Inflammatory macrophage (primary cell): Measurements from ENCODE around the gene CD40LG.

ENCODE experiments used
- DNase-seq, 2 donors: peaks; one replicate each; pipeline ENCODE4 v3.0.0-alpha.2; 2020 to 2022

CD40LG gene

GRCh38 chrX:136652822-136653723 is 5.1 kb downstream of the CD40LG start:
- DNase-seq = no peak

- DNase-seq = no peak
These were observed 8.5 kb downstream of the CD40LG start for GRCh38 chrX:136656361-136656964.

DNA sequence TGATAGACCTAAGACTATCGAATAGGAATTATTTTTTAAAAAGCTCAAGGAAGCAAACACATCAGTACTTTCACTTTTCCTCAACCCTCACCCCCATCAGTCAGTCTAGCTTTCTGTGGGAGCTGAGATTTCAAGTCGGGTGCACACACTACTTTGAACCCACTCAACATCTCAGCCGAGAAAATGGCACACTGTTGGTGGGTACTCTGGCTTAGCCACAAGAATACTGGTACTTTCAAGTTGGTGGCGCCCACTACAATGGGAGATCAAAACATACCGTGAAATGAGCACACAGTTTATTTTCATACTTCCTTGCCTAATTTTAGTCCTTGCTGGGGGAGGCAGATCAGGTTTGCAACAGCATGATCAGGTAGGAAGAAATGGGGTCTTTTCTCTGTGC is 10.2 kb downstream of the CD40LG start:
- DNase-seq = no peak

DNA sequence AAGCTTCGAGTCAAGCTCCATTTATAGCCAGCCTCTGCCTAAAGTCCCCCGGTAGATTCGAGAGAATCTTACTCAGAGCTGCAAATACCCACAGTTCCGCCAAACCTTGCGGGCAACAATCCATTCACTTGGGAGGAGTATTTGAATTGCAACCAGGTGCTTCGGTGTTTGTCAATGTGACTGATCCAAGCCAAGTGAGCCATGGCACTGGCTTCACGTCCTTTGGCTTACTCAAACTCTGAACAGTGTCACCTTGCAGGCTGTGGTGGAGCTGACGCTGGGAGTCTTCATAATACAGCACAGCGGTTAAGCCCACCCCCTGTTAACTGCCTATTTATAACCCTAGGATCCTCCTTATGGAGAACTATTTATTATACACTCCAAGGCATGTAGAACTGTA is 11.2 kb downstream of the CD40LG start:
- no peak for DNase-seq

- DNase-seq = no peak
These were observed 12.9 kb downstream of the CD40LG start for GRCh38 chrX:136660896-136661295.

- no peak for DNase-seq
These were observed 14.1 kb downstream of the CD40LG start for GRCh38 chrX:136662104-136662503.

- no peak for DNase-seq
These were observed 15.0 kb downstream of the CD40LG start for GRCh38 chrX:136662976-136663375.

GRCh38 chrX:136665258-136665900 is 17.4 kb downstream of the CD40LG start:
- DNase-seq = peak; percentile 27 to 52

GRCh38 chrX:136666088-136666487 is 18.1 kb downstream of the CD40LG start:
- DNase-seq = peak in 1 of 2 donors; percentile 16

DNA sequence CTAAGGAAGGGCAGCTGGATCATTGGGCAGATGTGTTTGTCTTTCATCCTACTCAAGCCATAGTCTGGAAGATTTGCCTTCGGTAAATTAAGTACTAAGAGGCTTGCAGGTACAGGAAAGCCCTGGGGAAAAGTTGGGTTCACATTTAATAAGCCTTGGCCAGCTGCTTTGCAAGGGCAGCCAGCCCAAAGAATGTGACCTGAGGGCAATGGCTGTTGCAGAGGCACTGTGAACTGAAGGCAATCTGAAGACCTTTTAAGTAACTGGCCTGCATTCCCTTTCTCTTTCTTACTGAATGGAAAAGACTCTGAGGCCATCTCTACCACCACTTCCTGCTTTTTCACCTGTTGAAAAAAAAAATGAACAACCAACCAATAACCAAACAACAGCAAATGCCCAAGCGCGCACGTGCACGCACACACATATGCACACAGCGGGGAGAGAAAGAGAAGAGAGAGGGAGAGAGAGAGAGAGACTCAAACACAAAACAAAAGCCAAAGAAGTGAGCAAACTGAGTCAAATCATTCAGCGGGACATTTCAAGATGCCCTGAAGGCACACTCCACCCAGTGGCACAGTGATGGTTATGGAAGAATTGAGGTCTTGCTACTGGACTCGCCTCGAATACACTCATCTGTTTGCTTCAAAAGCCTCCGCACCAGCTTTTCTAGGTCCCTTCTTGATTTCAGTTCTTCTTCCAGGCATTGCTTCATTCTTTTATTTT is 19.6 kb downstream of the CD40LG start:
- DNase-seq = no peak

- no peak for DNase-seq
These were observed 23.1 kb downstream of the CD40LG start for GRCh38 chrX:136671006-136671610.

- no peak for DNase-seq
These were observed 26.5 kb downstream of the CD40LG start for GRCh38 chrX:136674270-136674985.

GRCh38 chrX:136679531-136679930 is 31.6 kb downstream of the CD40LG start:
- no peak for DNase-seq

GRCh38 chrX:136684120-136684519 is 36.2 kb downstream of the CD40LG start:
- DNase-seq = no peak

DNA sequence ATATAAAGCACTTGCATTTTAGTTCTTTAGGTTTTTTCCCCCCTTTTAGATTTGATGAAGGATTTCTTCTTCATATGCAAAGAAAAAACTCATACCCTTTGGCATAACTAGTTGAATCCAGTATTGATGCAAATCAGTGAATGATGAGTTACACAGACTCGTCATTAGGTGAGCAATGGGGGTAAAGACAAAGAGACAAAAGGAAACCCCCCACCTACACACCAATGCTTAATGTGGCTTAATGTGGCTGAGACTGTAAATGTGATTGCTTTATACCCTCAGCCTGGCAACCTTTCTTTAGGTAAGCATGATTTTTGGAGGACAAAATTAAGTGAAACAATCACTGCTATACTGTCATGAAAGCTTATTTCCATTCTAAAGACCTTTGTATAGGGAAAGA is 39.5 kb downstream of the CD40LG start:
- DNase-seq = no peak

GRCh38 chrX:136689436-136689835 is 41.5 kb downstream of the CD40LG start:
- no peak for DNase-seq

GRCh38 chrX:136691028-136691809 is 43.3 kb downstream of the CD40LG start:
- DNase-seq = no peak

DNA sequence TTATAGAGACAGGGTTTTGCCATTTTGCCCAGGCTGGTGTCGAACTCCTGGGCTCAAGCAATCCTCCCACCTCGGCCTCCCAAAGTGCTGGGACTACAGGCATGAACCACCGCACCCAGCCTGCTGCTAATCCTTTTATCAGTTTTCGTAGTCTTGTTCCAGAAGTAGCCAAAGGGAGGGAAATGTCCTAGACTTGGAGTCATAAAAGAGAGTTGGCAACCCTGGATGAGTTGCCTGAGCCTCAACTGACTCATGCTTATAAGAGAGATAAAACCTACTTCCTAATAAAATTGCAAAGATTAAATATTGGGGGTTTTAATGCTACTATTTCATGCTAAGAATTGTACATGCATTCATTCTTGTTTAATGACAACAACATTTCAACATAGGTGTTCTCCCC is 44.3 kb downstream of the CD40LG start:
- DNase-seq = no peak

DNA sequence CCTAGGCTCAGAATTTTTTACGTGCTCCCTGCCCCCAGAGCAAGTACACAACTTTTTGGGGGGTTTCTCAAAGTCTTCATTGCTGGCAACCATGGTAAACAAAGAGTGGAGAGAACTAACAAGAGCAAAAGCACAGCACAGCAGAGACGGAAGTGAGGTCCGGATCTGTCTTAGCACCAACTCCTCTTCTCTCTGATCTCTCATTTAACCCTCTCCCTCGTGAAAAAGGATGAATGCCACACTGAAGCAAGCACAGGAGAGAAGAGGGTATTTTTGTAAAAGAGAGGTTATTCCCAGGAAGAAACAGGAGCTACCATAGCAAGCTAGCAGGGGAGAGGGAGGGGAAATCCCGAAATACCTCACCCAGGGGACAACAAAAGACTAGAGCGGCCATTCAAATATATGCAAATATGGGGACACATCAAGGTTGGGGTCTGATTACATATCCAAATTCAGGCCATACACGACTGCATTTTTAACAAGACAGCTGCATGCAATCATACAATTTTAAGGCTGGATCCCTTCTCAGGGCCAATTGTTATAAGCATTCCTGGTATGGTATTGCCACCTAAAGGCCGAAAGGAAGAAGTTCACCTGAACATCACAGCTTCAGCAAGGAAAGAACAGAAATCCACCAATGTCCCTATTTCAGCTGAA is 46.6 kb downstream of the CD40LG start:
- DNase-seq = peak; percentile 3 to 7

DNA sequence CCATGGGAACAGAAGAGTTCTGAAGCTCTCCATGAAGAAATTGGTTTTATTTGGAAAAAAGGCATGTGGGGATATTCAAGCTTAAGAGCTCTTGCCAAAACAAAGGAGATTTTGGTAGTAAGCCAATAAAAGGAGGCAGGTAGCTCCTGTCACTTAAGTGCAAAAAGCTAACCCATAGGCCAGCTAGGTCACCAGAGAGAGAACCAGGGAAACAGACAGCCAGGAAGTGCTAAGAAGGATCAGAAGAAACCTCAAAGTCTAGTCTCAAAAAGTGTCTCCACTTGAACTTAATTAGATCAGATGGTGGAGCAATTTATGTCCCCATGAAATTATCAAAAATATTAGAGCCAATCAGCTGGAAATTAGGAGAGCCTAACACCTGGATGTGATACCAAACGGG is 49.2 kb downstream of the CD40LG start:
- DNase-seq = no peak
